ENCODE results near the gene CD300E.
"Not testable (repeated sequence)": the region's sequence is repeated elsewhere in the genome, so short reads cannot be mapped to it uniquely, and the experiment has no call there.

The CD300E gene, protein sequence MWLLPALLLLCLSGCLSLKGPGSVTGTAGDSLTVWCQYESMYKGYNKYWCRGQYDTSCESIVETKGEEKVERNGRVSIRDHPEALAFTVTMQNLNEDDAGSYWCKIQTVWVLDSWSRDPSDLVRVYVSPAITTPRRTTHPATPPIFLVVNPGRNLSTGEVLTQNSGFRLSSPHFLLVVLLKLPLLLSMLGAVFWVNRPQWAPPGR

DNA sequence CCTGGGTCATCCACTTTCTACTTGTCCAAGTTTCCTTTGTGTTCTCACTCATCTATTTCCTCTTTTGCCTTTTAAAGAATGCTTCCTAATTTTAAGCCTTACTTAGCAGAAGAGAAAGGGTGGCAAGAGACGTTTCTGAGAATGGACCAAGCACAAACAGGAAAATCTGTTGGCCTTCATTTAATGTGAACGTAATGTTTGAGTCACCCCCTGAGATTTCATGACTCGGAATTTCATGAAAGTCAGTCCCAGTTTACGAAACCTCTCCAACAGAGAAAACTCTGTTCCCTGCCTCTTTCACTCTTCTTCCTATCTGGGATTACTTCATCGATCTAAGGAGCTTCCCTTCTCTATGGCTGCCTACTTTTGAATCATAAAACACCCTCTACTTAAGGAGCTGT is at the start of gene CD300E:
Gene CD300E (minus strand): TSS at position 46 of the 401 bp plus-strand sequence. CDS start 117 bp downstream, outside the sequence.
- no peak for DNase-seq (ENCODE audit: low spot score)

DNA sequence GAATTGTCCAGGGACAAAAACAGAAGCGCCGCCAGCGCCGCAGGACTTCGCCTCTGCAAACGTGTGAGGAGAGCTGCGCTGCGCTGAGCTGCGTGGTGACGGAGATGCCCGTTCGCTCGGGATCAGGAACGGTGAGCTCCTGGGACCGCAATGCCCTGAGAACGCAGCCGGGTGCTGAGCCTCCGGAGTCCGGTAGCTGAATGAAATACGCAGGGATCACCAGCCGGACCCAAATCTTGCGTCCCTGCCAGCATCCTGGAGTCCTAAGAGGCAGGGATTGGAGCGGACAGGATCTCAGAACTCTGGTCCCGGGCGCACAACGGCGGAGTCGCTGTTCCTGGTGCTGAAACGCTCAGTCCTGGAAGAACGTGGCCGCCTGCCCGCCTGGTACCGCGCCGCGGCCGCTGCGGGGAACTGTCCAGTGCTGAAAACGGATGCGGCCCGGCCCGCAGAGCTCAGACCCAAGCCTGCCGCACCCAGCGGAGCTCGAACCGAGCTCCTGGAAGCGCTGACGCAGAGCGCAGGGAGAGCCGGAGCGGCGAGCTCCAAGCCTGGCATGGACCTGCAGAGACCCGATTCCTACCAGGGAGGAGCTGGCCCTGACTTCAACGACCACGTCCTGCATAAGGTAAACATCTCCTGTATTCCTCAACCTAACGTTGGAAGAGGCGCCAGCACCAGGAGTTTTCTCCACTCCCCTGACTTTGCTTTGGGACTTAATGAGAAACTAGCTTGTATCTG is 47.7 kb upstream of the CD300E start:
- DNase-seq (ENCODE audit: low spot score) = peak; percentile 63

GRCh38 chr17:74670329-74670728 is 46.8 kb upstream of the CD300E start:
- DNase-seq (ENCODE audit: low spot score) = no peak

GRCh38 chr17:74663561-74663960 is 40.0 kb upstream of the CD300E start:
- DNase-seq (ENCODE audit: low spot score) = no peak

DNA sequence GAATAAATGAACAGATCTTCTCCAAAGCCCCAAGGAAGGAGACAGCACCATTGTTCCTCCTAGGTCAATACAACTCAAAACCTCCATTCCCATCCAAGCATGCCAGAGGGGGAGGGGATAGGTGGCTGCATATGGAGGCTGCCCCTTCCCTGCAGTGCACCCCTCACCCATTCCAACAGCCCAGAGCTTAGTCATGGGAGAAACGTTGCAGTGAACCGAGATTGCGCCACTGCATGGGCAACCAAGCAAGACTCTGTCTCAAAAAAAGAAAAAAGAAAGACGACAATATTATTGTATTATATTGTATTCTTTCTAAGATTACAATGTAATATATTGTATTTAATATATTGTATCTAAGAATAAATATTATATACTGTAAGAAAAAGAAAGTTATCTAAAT is 36.4 kb upstream of the CD300E start:
- no peak for DNase-seq (ENCODE audit: low spot score)

DNA sequence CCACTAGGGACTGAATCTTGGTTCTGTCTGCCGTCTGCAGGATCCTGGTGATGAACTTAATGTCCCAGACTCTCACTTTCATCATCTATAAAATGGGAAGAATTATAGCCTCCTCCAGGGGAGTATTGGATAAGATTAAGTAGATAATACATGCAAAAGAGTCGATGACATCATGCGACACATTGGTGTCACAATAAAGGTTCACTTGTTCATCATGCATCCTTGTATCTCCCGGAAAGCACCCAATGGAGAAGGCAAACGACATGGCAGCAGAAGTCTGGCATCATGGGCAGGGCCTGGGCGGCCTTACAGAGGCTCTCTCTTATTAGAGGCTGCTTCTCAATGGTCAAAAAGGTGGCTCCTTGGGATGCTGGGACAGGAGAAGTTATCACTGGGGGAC is 35.1 kb upstream of the CD300E start:
- no peak for DNase-seq (ENCODE audit: low spot score)

- DNase-seq (ENCODE audit: low spot score) = no peak
These were observed 31.2 kb upstream of the CD300E start for GRCh38 chr17:74654742-74655141.

DNA sequence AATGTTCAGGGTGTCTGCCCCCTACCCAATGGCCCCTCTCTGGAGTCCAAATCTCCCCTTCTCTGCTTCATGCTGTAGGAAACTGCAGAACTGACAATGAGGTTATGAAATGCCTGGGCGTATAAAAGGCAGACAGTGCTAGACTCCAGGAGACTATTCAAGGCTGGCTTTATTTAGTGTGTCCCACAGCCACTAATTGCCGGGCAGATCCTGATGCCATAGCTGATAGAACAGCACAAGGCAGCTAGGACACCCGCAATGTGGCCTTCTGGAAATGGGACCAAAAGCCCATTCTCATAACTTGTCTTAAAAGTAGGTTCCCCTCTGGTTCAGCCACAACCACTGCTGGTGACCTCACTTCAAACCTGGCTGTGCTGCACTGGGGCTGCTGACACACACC is 28.5 kb upstream of the CD300E start:
- DNase-seq (ENCODE audit: low spot score) = no peak

DNA sequence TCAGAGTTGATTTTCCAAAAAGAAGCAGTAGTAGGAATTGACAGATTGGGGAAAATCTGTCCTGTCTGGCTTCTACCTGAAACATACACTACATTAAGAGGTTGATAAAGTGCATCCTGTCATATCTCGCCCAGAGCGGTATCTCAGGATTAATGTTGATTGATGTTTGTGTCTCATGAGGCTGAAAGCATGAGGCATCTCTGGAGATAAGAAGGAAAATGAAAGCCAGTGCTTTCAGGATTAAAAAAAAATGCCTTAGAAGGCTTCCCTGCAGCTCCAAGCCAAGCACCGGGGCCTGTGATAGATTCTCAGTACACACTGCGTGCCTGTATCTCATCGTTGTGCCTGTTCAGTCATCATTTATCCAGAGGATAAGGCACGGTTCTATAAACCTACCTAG is 26.4 kb upstream of the CD300E start:
- DNase-seq (ENCODE audit: low spot score) = no peak

GRCh38 chr17:74647871-74648672 is 24.5 kb upstream of the CD300E start:
- DNase-seq (ENCODE audit: low spot score) = no peak

GRCh38 chr17:74646231-74646630 is 22.7 kb upstream of the CD300E start:
- no peak for DNase-seq (ENCODE audit: low spot score)

DNA sequence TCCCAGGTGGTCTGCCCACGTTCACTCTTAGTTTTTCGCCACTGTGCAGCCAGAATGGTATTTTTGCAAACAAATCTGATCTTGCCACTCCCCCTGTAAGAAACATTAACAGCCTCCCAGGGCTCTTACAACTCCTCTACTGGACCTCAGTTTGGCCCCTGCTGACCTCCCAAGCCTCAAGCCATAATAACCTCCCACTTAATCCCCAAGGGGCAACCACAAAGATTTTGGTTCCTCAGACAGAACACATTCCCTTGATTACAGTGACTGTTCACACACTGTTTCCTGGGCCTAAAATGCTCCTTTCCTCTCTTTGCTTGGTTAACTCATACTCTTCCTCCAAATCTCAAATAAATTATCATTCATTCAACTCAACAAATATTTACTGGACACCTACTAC is 21.5 kb upstream of the CD300E start:
- DNase-seq (ENCODE audit: low spot score) = no peak

- no peak for DNase-seq (ENCODE audit: low spot score)
These were observed 20.9 kb upstream of the CD300E start for GRCh38 chr17:74644419-74644818.

GRCh38 chr17:74643826-74644225 is 20.3 kb upstream of the CD300E start:
- no peak for DNase-seq (ENCODE audit: low spot score)

DNA sequence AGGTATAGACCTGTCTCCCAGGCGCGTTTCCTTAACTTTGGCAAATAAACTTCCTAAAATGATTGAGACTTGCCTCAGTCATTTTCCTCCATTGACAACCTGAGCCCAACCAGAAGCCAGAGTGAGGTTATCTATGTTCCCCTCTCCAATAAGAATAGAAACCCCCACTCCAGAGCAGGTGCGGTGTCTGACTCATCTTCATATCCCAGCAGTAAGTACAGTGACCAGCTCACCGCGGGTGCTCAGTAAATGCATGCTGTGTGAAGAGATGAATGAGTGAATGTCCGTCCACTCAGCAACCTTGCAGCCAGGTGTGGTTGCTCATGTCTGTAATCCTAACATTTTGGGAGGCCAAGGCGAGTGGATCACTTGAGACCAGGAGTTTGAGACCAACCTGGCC is 19.5 kb upstream of the CD300E start:
- no peak for DNase-seq (ENCODE audit: low spot score)

GRCh38 chr17:74642556-74642955 is 19.0 kb upstream of the CD300E start:
- no peak for DNase-seq (ENCODE audit: low spot score)

- no peak for DNase-seq (ENCODE audit: low spot score)
These were observed 18.4 kb upstream of the CD300E start for GRCh38 chr17:74641958-74642298.

DNA sequence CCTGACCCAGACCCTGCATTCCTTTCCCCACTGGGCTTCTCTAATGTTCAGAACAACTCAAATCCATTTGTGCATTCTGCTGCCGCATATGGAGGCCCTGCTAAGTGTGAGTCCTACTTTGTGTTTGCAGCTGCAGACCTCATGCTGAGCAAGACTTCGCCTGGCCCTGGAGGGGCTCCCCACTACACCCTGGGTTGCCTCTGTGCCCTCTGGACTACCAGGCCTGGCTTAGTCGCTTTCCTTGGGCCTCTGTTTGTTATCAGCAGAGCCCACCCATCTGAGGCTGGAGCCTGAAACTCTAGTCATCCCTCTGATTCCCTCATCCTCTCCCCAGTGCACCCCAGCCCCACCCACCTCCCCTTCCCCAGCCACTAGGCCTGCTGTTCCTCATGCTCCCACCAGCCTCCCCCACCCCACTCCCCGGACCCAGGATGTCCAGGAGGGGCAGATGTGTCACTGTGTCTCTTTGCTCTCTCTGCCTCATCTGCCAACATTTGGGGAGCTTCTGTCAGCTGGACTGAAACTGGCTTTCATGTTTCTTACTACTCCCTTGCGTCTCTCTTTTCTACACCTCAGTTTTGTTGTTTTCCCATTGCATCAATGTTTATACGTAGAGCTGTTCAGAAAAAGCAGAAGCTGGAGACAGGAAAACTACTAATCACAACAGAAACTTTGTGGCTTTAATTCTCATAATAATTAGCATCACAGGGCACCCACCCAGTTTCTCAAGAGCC is 17.9 kb upstream of the CD300E start:
- DNase-seq (ENCODE audit: low spot score) = no peak

GRCh38 chr17:74639704-74640151 is 16.2 kb upstream of the CD300E start:
- no peak for DNase-seq (ENCODE audit: low spot score)

GRCh38 chr17:74637926-74638325 is 14.4 kb upstream of the CD300E start:
- no peak for DNase-seq (ENCODE audit: low spot score)

- DNase-seq (ENCODE audit: low spot score) = no peak
These were observed 13.7 kb upstream of the CD300E start for GRCh38 chr17:74637265-74637664.

GRCh38 chr17:74636541-74637085 is 13.1 kb upstream of the CD300E start:
- DNase-seq (ENCODE audit: low spot score) = not testable (repeated sequence)
